GM04504 (cell line): ENCODE measurements around the gene UBAP1L.
"Not testable (repeated sequence)": the region's sequence is repeated elsewhere in the genome, so short reads cannot be mapped to it uniquely, and the experiment has no call there.

Experiments
- DNase-seq: peaks from one replicate; pipeline ENCODE4 v3.0.0-alpha.2; 2012; ENCODE audit warnings: low read depth

The UBAP1L gene

DNA sequence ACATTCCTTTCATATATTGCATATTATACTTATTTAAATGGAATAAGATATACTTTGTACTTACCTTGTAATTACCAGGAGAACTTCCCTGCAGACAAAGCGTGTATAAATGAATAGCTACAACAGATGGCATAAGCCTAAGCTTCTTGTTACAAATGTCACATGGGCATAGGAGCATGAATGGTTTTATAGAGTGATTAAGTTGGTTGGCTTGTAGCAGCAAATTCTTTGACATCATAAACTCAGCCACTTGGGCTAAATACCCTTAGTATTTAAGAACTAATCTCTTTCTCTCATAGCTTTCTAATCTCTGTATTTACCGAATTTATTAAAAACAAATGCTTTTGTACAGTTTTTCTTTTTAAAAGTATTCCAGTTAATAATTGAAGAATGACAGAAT is at the start of gene UBAP1L:
Gene UBAP1L, minus strand, starts transcription at position 115 of the 400 bp plus-strand sequence. CDS start 8,985 bp downstream, outside the sequence.
- no peak for DNase-seq

DNA sequence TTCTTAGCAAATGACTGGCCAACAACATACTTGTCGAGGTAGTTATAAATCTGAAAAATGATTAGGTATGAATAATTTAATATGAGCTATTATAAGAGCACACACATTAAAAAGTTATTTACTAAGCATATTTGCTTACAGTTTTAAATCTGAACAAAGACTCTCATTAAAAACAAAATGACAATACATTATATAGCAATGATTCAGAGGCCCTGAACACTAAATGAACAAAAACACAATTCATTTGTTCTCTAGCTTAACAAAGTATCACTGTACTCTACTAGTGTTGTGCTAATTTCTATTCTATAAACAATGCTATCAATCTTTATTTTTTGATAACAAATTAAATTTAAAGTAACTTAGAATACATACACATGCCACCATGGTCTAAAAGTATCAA is 49.1 kb upstream of the UBAP1L start:
- no peak for DNase-seq

DNA sequence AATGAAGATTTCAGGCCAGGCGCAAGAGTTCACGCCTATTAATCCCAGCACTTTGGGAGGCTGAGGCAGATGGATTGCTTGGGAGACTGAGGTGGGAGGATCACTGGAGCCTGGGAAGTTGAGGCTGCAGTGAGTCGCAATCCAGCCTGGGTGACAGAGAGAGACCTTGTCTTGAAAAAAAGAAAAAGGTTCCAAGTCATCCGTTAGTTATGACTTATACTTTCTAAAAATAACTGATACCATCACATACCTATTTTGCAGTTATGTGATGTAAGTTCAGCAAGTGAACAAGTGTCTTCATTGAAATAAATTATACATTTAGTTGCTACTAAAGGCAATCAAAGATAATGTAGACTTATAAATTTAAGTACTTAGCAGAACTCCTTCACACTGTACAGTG is 48.0 kb upstream of the UBAP1L start:
- no peak for DNase-seq

DNA sequence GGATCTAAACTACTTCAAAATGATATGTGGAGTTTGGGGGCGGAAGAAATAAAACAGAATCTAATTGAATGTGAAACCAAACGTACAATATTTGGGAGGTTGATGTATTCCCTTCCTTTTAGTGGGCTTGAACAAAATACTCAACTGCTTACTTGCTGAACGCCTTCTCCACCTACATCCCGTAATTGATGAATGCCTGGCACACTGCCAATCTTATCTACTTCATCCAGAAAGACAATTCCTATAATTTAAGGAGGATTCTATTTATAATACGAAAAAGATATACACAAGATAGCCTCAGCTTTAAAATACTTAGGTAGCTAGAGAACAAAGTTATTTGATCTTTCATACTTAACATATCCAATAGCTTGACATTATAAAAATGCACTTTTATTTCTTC is 41.7 kb upstream of the UBAP1L start:
- no peak for DNase-seq

DNA sequence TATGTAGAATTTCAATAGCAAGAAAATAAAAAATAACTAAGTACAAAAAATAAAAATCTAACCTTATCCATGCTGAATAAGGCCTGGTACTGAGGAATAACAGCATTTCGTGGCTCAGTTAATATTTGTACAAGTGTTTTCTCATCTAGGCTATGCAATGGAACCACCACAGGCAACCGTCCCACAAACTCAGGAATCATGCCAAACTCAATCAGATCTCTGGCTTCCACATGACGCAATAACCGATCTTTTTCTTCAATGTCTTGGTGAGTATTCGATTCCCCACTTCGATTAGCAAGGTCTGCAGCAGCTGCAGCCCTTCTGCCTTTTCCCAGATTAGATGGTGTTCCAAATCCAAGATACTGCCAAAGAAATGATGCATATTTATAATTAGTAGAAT is 39.7 kb upstream of the UBAP1L start:
- no peak for DNase-seq

DNA sequence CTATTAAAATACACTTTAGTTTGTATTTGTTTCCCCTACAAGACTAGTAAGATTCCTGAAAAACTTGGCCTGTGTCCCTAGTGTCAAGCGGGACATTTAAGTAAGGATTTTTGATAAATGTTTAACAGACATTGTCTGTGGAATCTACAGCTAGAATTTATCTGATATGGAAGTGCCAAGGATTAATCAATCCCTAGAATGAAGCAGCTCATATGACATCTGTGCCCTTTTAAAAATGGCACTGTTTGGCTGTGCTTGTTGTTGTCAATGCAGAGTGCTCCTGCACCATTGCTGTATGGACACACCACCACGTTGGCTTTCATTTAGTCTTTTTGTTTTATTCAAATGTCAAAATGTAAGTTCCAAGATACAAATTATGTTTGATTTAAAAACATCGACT is 32.9 kb upstream of the UBAP1L start:
- no peak for DNase-seq

DNA sequence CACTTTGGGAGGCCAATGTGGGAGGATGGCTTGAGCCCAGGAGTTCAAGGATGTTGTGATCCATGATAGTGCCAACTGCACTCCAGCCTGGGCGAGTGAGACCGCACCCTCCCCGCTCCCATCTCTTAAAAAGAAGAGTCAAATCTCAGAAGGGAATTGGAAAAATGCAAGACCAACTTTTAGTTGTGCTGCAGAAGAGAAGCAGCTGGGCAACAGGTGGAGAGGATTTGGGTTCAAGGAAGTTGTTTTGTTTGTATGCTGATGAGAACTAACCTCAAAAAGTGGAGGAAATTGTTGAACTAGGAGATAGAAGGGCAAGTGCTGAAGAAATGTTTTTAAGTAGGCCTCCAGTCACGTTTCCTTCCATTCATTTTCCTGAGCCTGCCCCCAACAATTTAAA is 31.4 kb upstream of the UBAP1L start:
- DNase-seq: no peak

DNA sequence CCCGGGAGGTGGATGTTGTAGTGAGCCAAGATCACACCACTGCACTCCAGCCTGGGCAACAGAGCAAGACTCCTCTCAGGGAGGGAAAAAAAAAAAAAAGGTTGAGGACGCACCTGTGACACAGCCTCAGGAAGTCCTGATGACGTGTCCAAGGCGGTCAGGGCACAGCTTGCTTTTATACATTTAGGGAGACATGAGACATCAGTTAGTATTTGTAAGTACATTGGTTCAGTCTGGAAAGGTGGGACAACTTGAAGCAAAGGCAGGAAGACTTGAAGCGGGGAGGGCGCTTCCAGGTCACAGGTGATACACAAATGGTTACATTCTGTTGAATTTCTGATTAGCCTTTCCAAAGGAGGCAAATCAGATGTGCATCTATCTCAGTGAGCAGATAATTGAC is 23.6 kb upstream of the UBAP1L start:
- DNase-seq: not testable (repeated sequence)

DNA sequence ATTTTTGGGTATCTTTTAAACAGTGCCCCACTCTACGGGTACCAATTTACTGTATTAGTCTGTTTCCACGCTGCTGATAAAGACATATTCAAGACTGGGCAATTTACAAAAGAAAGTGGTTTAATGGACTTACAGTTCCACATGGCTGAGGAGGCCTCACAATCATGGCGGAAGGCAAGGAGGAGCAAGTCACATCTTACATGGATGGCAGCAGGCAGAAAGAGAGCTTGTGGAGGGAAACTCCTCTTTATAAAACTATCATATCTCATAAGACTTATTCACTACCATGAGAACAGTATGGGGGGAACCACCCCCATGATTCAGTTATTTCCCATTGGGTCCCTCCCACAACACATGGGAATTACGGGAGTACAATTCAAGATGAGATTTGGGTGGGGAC is 22.9 kb upstream of the UBAP1L start:
- not testable (repeated sequence) for DNase-seq

DNA sequence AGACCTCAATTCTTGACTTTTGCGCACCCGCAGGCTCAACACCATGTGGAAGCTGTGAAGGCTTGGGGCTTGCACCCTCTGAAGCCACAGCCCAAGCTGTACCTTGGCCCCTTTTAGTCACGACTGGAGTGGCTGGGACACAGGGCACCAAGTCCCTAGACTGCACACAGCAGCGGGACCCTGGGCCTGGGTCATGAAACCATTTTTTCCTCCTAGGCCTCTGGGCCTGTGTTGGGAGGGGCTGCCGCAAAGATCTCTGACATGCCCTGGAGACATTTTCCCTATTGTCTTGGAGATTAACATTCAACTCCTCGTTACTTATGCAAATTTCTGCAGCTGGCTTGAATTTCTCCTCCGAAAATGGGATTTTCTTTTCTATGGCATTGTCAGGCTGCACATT is 22.1 kb upstream of the UBAP1L start:
- not testable (repeated sequence) for DNase-seq

DNA sequence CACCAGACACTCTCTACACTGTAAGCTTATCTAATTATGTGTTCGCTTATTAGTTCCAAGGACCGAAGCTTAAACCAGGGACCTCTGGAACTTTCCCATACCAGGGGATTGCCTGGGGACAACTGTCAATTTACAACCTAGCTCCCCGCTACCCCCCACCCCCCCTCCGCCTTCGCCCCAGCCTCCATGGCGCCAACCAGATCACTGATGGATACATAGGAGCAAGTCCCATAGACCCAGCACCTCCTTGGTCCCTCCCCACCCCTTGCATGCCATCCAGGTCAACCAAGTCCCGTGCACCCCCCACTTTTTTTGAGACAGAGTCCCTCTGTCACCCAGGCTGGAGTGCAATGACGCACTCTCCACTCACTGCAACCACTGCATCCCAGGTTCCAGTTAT is 19.5 kb upstream of the UBAP1L start:
- DNase-seq: no peak

DNA sequence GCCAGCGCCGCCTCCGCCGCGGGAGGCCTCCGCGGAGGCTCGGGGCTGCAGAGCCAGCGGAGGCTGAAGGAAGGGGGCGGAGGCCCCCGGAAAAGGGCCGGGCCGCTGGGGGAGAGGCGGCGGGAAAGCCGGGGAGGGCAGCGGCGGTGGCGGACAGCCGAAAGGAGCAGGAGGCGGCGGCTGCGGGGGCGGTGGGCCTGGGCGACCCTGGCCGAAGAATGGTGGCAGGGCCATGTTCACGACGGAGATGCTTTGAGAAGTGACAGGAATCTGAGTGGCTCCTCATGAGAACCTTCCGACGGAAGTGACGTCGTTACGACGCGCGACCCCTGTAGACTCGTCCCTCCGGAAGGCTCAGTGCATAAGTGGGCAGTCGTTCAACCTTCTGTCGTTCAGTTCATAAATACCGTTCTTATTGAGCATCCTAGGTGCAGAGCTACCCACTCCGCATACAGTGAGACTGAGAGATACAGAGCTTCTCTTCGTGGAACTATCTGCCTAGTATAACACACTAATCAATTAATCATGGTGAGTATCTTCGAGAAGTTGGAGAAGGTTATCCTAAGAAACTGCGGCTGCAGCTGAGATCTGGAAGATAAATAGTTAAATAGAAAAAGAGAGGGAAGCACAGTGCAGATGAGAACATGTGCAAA is 18.7 kb upstream of the UBAP1L start, which contains the start of gene PDCD7:
Gene PDCD7, minus strand, starts transcription at position 261 of the 653 bp plus-strand sequence. Its CDS starts 27 bp downstream, at position 234.
- peak; percentile 73 for DNase-seq

DNA sequence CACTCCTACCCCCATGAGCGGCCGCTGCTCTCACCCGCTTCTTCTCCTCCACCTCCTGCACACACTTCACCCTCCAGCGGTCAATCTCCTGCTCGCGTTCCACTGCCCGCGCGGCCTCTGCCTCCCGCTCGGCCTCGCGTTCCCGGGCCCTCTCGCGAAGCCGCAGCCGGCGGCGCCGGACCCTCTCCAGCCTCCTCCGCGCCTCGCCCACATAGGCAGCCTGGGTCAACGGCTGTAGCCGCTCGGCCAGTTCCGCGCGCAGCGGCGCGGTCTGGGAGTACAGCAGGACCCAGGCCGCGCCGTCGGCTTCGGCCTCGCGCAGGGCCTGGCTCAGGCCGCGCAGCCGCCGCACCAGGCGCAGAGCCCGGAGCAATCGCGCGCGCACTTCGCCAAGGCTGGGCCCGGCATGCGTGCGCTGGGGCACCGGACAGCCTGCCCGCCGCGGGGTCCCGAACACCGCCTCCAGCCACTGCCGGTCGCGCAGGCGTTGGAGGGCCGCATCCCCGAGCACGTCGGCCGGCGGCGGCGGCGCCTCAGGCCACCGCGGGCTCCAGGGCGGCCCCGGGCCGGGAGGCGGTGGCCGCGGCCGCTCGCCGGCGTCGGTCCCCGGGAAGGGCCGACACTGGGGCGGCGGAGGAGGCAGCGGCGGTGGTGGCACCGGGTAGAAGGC is 18.0 kb upstream of the UBAP1L start:
- DNase-seq: peak; percentile 17

DNA sequence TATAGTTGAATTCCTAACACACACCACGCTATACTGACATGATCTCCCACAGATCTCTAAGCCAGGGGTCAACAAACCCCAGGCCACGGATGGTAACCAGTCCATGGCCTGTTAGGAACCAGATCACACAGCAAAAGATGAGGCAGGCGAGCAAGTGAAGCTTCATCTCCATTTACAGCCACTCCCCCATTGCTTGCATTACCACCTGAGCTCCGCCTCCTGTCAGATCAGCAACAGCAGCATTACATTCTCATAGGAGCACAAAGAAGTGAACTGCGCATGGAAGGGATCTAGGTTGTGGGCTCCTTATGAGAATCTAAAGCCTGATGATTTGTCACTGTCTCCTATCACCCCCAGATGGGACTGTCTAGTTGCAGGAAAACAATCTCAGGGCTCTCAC is 15.9 kb upstream of the UBAP1L start:
- DNase-seq: no peak

DNA sequence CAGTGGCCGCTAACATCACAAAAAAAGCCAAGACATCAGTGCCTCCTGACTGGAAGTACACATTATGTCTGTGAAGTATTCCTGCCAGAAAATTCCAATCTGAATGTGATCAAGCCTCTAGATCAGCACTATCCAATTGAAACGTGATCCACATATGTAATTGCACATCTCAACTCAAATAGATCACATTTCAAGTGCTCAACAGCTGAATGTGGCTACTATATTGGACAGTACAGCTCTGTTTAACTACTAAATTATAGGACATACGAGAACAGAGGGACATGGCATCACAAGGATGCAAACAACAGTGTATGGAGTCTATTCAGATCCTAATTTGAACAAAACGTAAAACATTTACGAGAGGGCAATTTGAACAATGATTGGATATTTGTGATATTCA is 542 bp upstream of the UBAP1L start:
- DNase-seq: no peak

DNA sequence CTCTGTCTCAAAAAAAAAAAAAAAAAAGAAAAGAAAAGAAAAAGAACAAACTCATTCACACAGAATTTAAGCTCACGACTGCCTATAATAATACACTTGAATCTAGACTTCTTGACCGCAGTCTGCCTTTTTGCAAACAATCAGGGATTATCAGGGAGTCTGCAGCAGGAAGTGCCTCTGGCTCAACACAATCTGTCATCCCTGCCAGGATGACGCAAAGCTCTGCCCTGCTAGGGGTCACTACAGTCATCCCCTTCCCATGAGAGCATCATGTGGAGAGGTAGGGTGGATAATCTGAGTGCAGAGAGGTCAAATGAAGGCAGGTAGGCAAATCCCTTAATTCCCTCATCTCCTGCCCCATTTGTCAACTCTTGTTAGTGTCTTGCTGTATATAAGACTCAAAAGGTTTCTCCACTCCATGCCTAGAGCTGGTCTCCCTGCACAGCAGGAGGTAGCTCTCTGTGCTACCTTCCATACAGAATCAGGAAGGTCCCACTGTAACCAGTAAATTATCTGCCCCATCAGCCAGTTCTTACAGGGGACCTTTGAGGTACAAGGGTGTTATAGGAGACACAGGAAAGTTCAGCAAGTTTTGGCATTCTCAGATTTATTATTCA is 4.2 kb downstream of the UBAP1L start:
- DNase-seq: no peak

DNA sequence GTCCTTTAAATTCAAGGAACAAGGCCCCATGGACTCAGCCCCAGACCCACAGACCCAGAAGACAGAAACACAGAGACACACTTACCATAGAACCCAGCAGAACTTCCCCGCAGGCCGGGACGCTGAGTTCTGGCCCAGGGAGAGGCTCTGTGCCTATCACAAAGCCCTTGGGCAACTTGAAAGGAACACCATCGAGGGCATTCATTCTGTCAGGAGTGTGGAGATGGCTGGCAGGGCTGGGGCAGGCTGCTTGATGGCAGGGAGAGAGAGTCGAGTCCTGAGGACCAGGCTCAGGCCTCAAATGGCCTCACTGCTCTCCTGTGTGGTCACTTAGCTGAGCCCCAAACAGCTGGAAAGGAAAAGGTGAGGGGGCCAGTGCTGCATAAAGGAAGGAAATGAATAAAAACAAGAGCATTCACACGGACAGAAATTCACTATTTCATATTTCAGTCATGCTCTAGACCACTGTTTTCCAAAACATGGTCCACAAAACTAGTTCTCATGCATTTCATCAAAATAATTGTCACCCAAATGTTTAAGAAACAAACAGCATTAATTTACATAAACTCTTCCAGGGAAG is 8.9 kb downstream of the UBAP1L start:
- DNase-seq: no peak

DNA sequence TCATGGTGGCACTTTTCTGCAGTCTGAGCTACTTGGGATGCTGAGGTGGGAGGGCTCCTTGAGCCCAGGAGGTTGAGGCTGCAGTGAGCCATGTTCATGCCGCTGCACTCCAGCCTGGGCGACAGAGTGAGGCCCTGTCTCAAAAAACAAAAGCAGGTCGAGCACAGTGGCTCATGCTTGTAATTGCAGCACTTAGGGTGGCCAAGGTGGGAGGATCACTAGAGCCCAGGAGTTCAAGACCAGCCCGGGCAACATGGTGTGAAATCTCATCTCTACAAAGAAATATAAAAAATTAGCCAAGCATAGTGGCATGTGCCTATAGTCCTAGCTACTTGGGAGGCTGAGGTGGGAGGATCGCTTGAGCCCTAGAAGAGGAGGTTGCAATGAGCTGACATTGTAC is 10.0 kb downstream of the UBAP1L start:
- DNase-seq: no peak

DNA sequence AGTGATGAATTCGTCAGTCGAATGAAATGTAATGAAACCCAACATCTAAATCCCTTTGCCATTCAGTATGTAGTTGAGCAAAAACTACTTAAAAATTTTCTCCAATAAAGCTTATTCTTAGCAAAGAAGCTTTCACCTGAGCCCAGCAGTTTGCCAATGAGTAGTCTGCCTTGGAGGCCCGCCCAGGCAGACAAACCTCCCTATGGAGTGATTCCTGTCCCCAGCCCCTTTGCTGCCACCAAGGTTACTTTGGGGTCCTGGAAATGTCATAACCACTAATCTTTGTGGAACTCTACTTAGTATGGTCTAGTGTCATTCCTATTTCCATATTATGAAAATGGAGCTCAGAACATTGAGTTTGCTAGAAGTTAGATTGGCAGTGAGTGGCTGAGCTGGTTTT is 12.1 kb downstream of the UBAP1L start:
- no peak for DNase-seq

DNA sequence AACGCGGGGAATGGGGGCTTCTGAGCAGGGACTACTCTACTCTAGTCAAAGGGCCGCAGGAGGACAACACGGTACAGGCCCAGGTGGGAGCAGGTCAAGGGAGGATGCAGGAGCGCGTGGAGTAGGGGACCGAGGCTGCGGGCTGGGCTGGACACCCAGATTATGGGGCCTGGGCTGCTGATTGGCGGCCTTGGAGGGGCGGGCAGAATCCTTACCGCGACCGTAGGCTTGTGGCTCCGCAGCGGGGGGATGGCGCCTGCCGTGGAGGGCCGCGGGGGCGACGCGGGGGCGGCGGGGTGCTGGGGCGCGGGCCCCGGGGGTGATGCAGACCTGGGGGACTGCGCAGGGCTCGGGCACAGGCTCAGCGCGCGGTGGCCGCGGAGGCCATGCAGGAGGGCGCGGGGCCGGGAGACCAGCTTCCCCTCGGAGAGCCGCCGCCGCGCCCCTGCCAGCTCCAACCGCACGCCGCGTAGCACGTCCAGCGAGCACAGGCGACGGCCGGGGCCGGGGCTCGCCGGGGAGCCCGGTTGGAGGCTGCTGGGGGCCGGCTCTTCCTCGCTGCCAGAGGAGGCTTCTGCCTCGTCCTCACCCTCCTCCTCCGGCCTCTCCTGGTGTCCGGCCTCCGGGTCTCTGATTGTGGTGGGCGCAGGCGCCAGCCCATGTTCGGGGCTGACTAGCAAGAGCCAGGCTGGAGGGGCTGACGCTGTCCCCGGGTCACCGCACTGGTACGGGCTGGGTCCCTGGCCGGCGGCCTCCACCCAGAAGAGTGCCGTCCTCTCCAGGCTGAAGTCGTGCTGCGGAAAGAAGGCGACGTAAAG is 12.9 kb downstream of the UBAP1L start:
- no peak for DNase-seq

DNA sequence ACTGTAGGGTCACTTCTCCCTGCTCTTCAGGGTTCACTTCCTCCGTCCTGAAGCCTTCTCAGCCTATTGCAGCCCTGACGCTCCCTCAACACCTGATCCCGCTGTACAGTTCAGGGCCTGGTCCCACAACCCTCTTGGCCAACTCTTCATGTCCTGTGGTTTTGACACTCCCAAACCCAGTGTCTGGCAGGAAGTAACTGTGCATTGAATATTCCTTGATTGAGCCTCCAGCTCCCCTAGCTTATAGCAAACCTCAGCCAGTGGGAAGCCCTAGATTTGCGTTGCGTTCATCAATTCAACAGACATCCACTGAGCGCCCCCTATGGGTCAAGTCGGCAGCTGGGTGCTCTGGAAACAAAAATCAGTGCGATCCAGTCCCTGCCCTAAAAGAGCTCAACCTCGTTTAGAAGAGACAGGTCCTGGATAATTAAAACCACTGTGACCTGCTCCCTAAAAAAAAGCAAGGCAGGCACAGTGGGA is 13.5 kb downstream of the UBAP1L start:
- DNase-seq: no peak

DNA sequence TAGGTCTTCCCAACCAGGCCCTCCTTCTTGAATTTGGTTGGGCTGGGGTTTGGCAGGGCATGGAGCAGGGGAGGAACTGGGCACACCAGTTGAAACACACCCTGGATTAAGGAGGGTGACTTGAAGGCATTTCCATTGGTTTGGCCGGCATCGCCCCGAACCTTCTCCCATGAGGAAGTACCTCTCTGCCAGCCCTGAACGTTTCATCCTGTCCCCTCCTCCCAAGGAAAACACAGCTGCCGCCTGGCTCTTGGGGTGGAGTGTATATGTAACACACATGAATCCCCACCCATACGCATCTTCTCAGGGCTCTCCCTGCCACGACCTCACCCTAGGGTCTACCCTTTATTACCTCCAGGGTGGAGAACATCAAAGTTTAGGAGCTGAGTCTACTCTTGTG is 14.6 kb downstream of the UBAP1L start:
- no peak for DNase-seq
